Erythroblast (primary cell): ENCODE results near the gene PTPRD.

Experiments
- GATA1 ChIP-seq: IDR thresholded peaks from 2 replicates; pipeline ENCODE4 v1.6.1; 2011; ENCODE audit warnings: low read depth, mild to moderate bottlenecking, control low read depth, low read length, moderate library complexity
- POLR2A ChIP-seq: IDR thresholded peaks from 2 replicates; pipeline ENCODE4 v1.6.1; 2011; ENCODE audit warnings: mild to moderate bottlenecking, low read length

DNA sequence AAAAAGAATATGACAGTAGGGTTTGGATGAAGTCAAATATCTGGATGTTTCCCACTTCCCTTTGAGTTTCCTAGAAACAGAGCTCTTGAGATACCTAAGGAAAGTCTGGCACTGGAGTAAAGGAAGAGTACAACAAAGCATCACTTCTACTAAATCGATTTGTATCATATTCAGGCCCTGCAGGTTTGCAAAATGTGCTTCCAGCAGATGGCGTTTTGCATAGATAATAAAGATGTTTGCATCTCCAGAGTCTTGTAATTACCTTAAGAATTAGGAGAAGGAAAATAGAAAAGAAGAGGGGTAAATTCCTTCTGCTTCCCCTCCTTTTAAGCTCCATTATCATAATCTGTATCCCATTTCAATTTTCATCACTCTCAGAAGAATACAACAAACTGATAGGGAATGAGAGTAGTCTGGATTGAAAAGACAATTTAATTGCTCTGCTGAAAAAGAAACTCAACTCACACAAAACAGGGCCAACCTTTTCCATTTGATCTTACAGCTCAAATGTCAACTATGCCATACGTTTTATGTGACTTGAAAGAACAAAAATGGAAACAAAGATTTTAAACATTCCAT is 380.4 kb downstream of the PTPRD start:
- TF ChIP-seq POLR2A (no peak), GATA1 (no peak)
